Transverse colon (tissue), 4 donors: ENCODE results near the gene ABCC9. TPM values are rescaled to one million over a fixed set of nuclear protein-coding genes. Genes with fewer than 3 reads are reported as not detected.

Source experiments
- DNase-seq: peaks from one replicate; pipeline ENCODE4 v3.0.0-alpha.2; 2019
- H3K27ac ChIP-seq, 4 donors: fragments of 200-600 bp; sonication (generic); 2 replicates each; pipeline ENCODE4 v1.5.1; 2016 to 2018; ENCODE audit warnings: inconsistent platforms in 4 of 4
- H3K27me3 ChIP-seq: fragments of 200-600 bp; sonication (generic); 2 replicates; pipeline ENCODE4 v1.5.1; 2017; ENCODE audit warnings: inconsistent platforms
- H3K36me3 ChIP-seq, 4 donors: fragments of 200-600 bp; sonication (generic); 2 replicates each; pipeline ENCODE4 v1.5.1; 2017 to 2019; ENCODE audit warnings: inconsistent platforms in 4 of 4
- H3K4me1 ChIP-seq, 4 donors: fragments of 200-600 bp; sonication (generic); 2 replicates each; pipeline ENCODE4 v1.5.1; 2017 to 2020; ENCODE audit warnings: inconsistent platforms in 4 of 4
- H3K4me3 ChIP-seq, 4 donors: fragments of 200-600 bp; sonication (generic); 1 replicate in 1 of 4; 2 replicates in 3 of 4; pipeline versions ENCODE4 v1.5.1 to v1.6.1; 2017 to 2019; ENCODE audit warnings: inconsistent platforms in 4 of 4
- H3K9me3 ChIP-seq, 2 donors: fragments of 200-600 bp; sonication (generic); 2 replicates each; pipeline ENCODE4 v1.5.1; 2017 to 2019; ENCODE audit warnings: inconsistent platforms in 2 of 2
- EP300 ChIP-seq: sonication (generic); formaldehyde crosslinking; IDR thresholded peaks from one replicate; pipeline ENCODE4 v1.6.1; 2017; ENCODE audit warnings: antibody characterized with exemption, low read depth
- POLR2A ChIP-seq: fragments of 450-650 bp; IDR thresholded peaks from one replicate; pipeline ENCODE4 v1.6.1; 2016; ENCODE audit warnings: antibody characterized with exemption, mild to moderate bottlenecking, moderate library complexity
- POLR2AphosphoS5 ChIP-seq, 3 donors: sonication (generic); formaldehyde crosslinking; IDR thresholded peaks; one replicate each; pipeline ENCODE4 v1.6.1; 2016; ENCODE audit warnings: antibody characterized with exemption in 3 of 3
- WGBS, 2 donors: methylation state at CpG; one replicate each; pipeline ENCODE4 v1.1.5; 2018; ENCODE audit warnings: low coverage in 1 of 2; 5-methylcytosine and 5-hydroxymethylcytosine counted together
- in situ Hi-C, 4 donors: fragments of 200-750 bp; cut with MboI; loops; one replicate each; pipeline versions ENCODE4 v1.15.0 to v1.15.1; 2017; ENCODE audit warnings: low sequenced_read_pairs in 3 of 4, low pct_ligation_motif_present in 1 of 4, low pct_unique_long_range_greater_than_20kb in 1 of 4
- intact Hi-C: fragments of 100-400 bp; cut with DNase I; formaldehyde crosslinking; loops from one replicate; pipeline ENCODE4 v1.15.1; 2023; ENCODE audit warnings: low total_unique reads
- total RNA-seq, 4 donors: library from RNA; depleted of rRNA; stranded (reverse); fragments of >200 nt; gene quantifications; one replicate each; pipeline ENCODE4 v1.1.0, GENCODE V29; 2016
- TF ChIP-seq, protein P1 (sequence below), 5 experiments: fragments of 200-600 bp in 3 of 5; fragments of 450-650 bp in 2 of 5; sonication (generic) in 3 of 5; IDR thresholded peaks; 1 replicate in 2 of 5; 2 replicates in 3 of 5; pipeline ENCODE4 v1.5.1; 2016 to 2017; ENCODE audit warnings: antibody characterized with exemption in 5 of 5, inconsistent platforms in 3 of 5, mild to moderate bottlenecking in 2 of 5, moderate library complexity in 1 of 5

Gene ABCC9
- total RNA-seq, 4 donors from 2014 or later = 5.2 to 10.2 (median 8.0) TPM

DNA sequence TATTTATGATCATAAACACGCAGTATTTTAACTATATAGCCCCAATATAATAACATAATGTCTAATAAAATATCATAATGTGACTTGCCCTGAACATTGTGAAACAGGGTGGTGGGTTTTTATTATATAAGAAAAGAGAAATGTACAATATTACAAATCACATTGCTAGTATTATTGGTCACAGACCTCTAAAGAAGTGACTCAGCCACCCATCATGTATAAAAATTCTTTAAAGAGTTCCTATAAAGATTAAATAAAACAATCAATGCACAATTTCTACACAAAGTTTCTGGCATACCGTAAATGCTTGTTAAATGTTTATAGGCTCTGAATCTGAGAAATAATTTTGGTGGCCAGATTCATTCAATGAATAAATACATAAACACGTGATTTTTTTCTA, 28.9 kb downstream of the ABCC9 start:
- Histone ChIP-seq H3K4me1 (no peaks in the 10 kb centered on the region), H3K9me3 (no peaks in the 10 kb centered on the region), H3K36me3 (no peaks in the 10 kb centered on the region), H3K27ac (no peak overlapping the region), H3K4me3 (no peak overlapping the region), H3K27me3 (no peaks in the 10 kb centered on the region)
- no peak for TF ChIP-seq POLR2AphosphoS5 (IDR thresholded peaks at IDR 0.05)
- TF ChIP-seq, protein P1, sequence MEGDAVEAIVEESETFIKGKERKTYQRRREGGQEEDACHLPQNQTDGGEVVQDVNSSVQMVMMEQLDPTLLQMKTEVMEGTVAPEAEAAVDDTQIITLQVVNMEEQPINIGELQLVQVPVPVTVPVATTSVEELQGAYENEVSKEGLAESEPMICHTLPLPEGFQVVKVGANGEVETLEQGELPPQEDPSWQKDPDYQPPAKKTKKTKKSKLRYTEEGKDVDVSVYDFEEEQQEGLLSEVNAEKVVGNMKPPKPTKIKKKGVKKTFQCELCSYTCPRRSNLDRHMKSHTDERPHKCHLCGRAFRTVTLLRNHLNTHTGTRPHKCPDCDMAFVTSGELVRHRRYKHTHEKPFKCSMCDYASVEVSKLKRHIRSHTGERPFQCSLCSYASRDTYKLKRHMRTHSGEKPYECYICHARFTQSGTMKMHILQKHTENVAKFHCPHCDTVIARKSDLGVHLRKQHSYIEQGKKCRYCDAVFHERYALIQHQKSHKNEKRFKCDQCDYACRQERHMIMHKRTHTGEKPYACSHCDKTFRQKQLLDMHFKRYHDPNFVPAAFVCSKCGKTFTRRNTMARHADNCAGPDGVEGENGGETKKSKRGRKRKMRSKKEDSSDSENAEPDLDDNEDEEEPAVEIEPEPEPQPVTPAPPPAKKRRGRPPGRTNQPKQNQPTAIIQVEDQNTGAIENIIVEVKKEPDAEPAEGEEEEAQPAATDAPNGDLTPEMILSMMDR (IDR thresholded peaks at IDR 0.05) = no peak
- TF ChIP-seq POLR2A = no peak
- TF ChIP-seq EP300 = no peak
- WGBS, 2 donors = 74 to 80% methylated on average over 3 of the region's 3 CpGs
- in situ Hi-C loops = no loop called here
- intact Hi-C loops = no loop called here
- no peak for DNase-seq

DNA sequence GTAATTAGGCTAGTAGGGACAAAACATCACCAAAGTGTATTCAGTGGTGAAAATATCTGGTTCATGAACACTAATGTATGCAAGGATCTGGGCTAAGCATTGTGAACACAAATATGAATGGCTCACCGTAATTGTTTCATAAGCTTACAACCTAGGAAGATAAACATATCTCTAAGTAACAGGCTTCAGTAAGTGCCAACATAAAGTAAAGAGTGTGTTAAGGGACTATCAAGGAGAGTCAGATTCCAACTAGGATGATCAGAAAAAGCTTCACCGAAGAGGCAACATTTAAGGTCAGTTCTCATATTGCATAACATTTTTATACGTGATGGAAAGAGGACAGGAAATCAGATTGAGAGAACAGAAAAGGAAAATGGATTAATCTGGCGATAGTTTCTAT, 29.4 kb downstream of the ABCC9 start:
- Histone ChIP-seq H3K4me1 (no peaks in the 10 kb centered on the region), H3K4me3 (no peak overlapping the region), H3K9me3 (no peaks in the 10 kb centered on the region), H3K27me3 (no peaks in the 10 kb centered on the region), H3K27ac (no peak overlapping the region), H3K36me3 (no peaks in the 10 kb centered on the region)
- intact Hi-C loops (no loop called here), in situ Hi-C loops (no loop called here)
- TF ChIP-seq POLR2AphosphoS5 (IDR thresholded peaks at IDR 0.05) = no peak
- TF ChIP-seq, protein P1 (IDR thresholded peaks at IDR 0.05) = no peak
- TF ChIP-seq POLR2A = no peak
- TF ChIP-seq EP300 = no peak
- 77 to 79% methylated on average over 4 of the region's 4 CpGs for WGBS, 2 donors
- no peak for DNase-seq

DNA sequence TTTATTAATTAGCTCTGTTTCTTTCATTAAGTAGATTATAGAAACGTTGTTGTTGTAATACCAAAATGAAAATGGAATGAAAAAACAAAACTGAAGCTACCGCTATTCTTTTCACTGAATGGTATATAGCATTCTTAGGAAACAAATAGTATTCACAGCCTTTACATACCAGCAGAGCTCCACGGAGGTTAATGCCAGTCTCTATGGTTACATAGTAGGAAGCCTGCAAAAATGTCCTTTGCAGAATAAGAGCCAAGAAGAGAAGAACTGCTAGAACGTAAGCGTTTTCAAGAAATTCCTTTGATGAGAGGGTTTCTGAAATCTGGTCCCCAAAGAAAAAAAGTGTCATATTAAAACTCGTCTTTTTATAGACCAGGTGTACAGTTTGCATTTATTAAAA, 30.6 kb downstream of the ABCC9 start:
- Histone ChIP-seq H3K9me3 (no peaks in the 10 kb centered on the region), H3K27ac (no peak overlapping the region), H3K4me1 (no peaks in the 10 kb centered on the region), H3K36me3 (no peaks in the 10 kb centered on the region), H3K4me3 (no peak overlapping the region), H3K27me3 (no peaks in the 10 kb centered on the region)
- no peak for TF ChIP-seq EP300
- TF ChIP-seq POLR2A = no peak
- no peak for TF ChIP-seq POLR2AphosphoS5 (IDR thresholded peaks at IDR 0.05)
- TF ChIP-seq, protein P1 (IDR thresholded peaks at IDR 0.05) = no peak
- in situ Hi-C loops (no loop called here), intact Hi-C loops (no loop called here)
- DNase-seq = no peak
- WGBS, 2 donors = 69 to 78% methylated on average over 6 of the region's 6 CpGs

DNA sequence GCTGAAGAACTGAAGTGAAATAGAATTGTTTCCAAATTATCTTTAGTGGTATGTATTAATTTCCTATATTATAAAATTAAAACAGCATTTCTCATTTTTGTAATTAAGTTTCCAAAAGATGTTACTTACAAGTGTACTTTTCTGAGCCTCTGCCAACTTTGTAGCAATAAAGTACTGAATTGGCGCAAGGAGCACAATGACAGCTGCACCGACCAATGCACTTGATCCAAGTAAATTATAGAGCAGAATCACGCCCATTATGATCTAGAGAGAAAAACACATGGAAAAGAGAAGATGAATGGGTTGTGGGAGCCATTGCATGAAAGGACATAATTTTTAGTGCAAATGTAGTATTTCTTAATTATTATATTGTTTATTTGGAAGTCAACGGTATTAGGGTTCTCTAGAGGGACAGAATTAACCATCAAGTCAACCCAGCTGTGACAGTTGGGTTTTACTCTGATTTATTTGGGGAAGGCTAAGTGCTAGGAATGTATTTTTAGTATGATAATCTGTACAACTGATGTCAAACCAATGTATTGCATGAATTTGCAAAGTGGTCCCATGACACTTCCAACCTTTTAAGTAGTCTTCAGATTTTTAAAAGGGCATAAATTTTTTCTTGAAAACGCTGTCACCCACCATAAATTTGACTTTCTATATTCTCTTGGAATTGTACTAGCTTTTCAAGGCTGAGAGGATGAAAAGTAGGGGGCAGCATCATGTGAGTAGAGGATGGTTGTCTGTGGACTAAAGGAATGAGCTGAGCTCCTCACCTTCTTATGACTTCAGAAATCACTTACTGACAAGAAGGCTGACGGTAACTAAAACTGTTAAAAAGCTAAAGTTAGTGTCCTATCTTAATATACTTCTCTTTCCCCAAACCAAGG, 33.0 kb downstream of the ABCC9 start:
- no peak for DNase-seq
- intact Hi-C loops (no loop called here), in situ Hi-C loops (no loop called here)
- TF ChIP-seq EP300 = no peak
- TF ChIP-seq, protein P1 (IDR thresholded peaks at IDR 0.05) = no peak
- no peak for TF ChIP-seq POLR2A
- no peak for TF ChIP-seq POLR2AphosphoS5 (IDR thresholded peaks at IDR 0.05)
- Histone ChIP-seq H3K27ac (no peak overlapping the region), H3K9me3 (no peaks in the 10 kb centered on the region), H3K4me1 (no peaks in the 10 kb centered on the region), H3K4me3 (no peak overlapping the region), H3K36me3 (no peaks in the 10 kb centered on the region), H3K27me3 (no peaks in the 10 kb centered on the region)
- WGBS, 2 donors = 69 to 71% methylated on average over 6 of the region's 6 CpGs
